ENCODE measurements around the gene GPR108. TPM values are rescaled to one million over a fixed set of nuclear protein-coding genes. Genes with fewer than 3 reads are reported as not detected.

GPR108 gene
- total RNA-seq, 1 donor from 2014 or later: 72.8 TPM

GRCh38 chr19:6683971-6684370 is 53.4 kb downstream of the GPR108 start:
- Mint-ChIP-seq H3K4me1 (ENCODE audit: low read depth) (no peaks in the 10 kb centered on the region), H3K27ac (no peak overlapping the region), H3K9me3 (ENCODE audit: low read depth) (no peaks in the 10 kb centered on the region), H3K27me3 (peaks cover 8% of the 10 kb centered on the region), H3K4me3 (ENCODE audit: low read depth) (no peak overlapping the region), H3K36me3 (ENCODE audit: insufficient read depth) (no peaks in the 10 kb centered on the region)
- no peak for TF ChIP-seq CTCF (IDR thresholded peaks at IDR 0.05; ENCODE audit: unreplicated experiment)
- DNase-seq (ENCODE audit: low spot score, unreplicated experiment): no peak

GRCh38 chr19:6682607-6683128 is 54.7 kb downstream of the GPR108 start:
- Mint-ChIP-seq H3K27ac (no peak overlapping the region), H3K9me3 (ENCODE audit: low read depth) (peaks cover 3% of the 10 kb centered on the region), H3K36me3 (ENCODE audit: insufficient read depth) (no peaks in the 10 kb centered on the region), H3K4me1 (ENCODE audit: low read depth) (no peaks in the 10 kb centered on the region), H3K4me3 (ENCODE audit: low read depth) (no peak overlapping the region), H3K27me3 (peaks cover 14% of the 10 kb centered on the region)
- DNase-seq (ENCODE audit: low spot score, unreplicated experiment): no peak
- no peak for TF ChIP-seq CTCF (IDR thresholded peaks at IDR 0.05; ENCODE audit: unreplicated experiment)

- Mint-ChIP-seq H3K27me3 (peaks cover 18% of the 10 kb centered on the region), H3K4me3 (ENCODE audit: low read depth) (no peak overlapping the region), H3K27ac (no peak overlapping the region), H3K36me3 (ENCODE audit: insufficient read depth) (no peaks in the 10 kb centered on the region), H3K9me3 (ENCODE audit: low read depth) (peaks cover 4% of the 10 kb centered on the region), H3K4me1 (ENCODE audit: low read depth) (no peaks in the 10 kb centered on the region)
- TF ChIP-seq CTCF (IDR thresholded peaks at IDR 0.05; ENCODE audit: unreplicated experiment): no peak
- no peak for DNase-seq (ENCODE audit: low spot score, unreplicated experiment)
Measured at GRCh38 chr19:6680141-6680540, 57.2 kb downstream of the GPR108 start.

Small RNA genes lying within 50 kb of the gene (microRNA-seq; reads per million reads assigned to microRNA genes)
- not detected for gene MIR6791 (ENCODE audit: borderline number of aligned reads, unreplicated experiment)

Other genes starting within 250 kb of the GPR108 start
- gene TUBB4A, start 235.3 kb downstream of the GPR108 start, total RNA-seq: 41.7 and 43.4 TPM in 2 replicates
- gene TNFSF9, start 206.6 kb downstream of the GPR108 start, total RNA-seq: 0.53 TPM in 1 of 2 replicates, not detected in the other
- not detected in 2 replicates for gene CD70, start 146.4 kb downstream of the GPR108 start, total RNA-seq
- gene TNFSF14, start 67.4 kb downstream of the GPR108 start, total RNA-seq: not detected in 2 replicates
- gene C3, start 16.9 kb downstream of the GPR108 start, total RNA-seq: 1.5 and 1.6 TPM in 2 replicates
- gene TRIP10, start 2.1 kb upstream of the GPR108 start, total RNA-seq: 46.0 and 48.2 TPM in 2 replicates
- 19.8 and 20.0 TPM in 2 replicates for gene SH2D3A, start 29.9 kb upstream of the GPR108 start, total RNA-seq
- not detected in 2 replicates for gene VAV1, start 35.1 kb upstream of the GPR108 start, total RNA-seq
- not detected in 2 replicates for gene ADGRE1, start 150.0 kb upstream of the GPR108 start, total RNA-seq

All from progenitor cell of endocrine pancreas (in vitro differentiated cells).